ENCODE results near the gene KCNQ2. TPM values are rescaled to one million over a fixed set of nuclear protein-coding genes. Genes with fewer than 3 reads are reported as not detected.

The KCNQ2 gene
- total and polyA plus RNA-seq, 3 donors from 2014 or later, result 36.2 to 60.9 (median 49.2) TPM

GRCh38 chr20:63477061-63477616, 4.7 kb upstream of the KCNQ2 start:
- 37 to 54% methylated on average over 15 to 21 of the region's 21 CpGs for WGBS, 2 donors
- intact Hi-C loops (cut with DNase I; ENCODE audit: low total_unique reads), result no loop called here
- TF ChIP-seq POLR2A (IDR thresholded peaks at IDR 0.05) (no peak), CTCF (IDR thresholded peaks at IDR 0.05) (no peak)
- no peak for DNase-seq
- H3K4me3 ChIP-seq, result no peak overlapping the region
- H3K4me1 ChIP-seq, result no peaks in the 10 kb centered on the region
- H3K27me3 ChIP-seq, result no peaks in the 10 kb centered on the region
- no peaks in the 10 kb centered on the region for H3K36me3 ChIP-seq (ENCODE audit: low read depth, missing control alignments)
- H3K27ac ChIP-seq, result no peak overlapping the region
- H3K9me3 ChIP-seq, result no peaks in the 10 kb centered on the region

- H3K27me3 ChIP-seq, result no peaks in the 10 kb centered on the region
- H3K27ac ChIP-seq, result no peak overlapping the region
- no peak overlapping the region for H3K4me3 ChIP-seq
- no peaks in the 10 kb centered on the region for H3K9me3 ChIP-seq
- TF ChIP-seq CTCF (IDR thresholded peaks at IDR 0.05) (no peak), POLR2A (IDR thresholded peaks at IDR 0.05) (no peak)
- intact Hi-C loops (cut with DNase I; ENCODE audit: low total_unique reads), result no loop called here
- no peak for DNase-seq
- no peaks in the 10 kb centered on the region for H3K4me1 ChIP-seq
- WGBS, 2 donors, result 30 to 50% methylated on average over 16 of the region's 16 CpGs
- H3K36me3 ChIP-seq (ENCODE audit: low read depth, missing control alignments), result no peaks in the 10 kb centered on the region
Observed at GRCh38 chr20:63475209-63475608, 2.8 kb upstream of the KCNQ2 start.

GRCh38 chr20:63473555-63474449, 1.3 kb upstream of the KCNQ2 start:
- intact Hi-C loops (cut with DNase I; ENCODE audit: low total_unique reads), result no loop called here
- no peaks in the 10 kb centered on the region for H3K36me3 ChIP-seq (ENCODE audit: low read depth, missing control alignments)
- no peak for DNase-seq
- TF ChIP-seq POLR2A (IDR thresholded peaks at IDR 0.05), result no peak
- no peak for TF ChIP-seq CTCF (IDR thresholded peaks at IDR 0.05)
- no peaks in the 10 kb centered on the region for H3K4me1 ChIP-seq
- H3K27me3 ChIP-seq, result no peaks in the 10 kb centered on the region
- H3K4me3 ChIP-seq, result no peak overlapping the region
- H3K9me3 ChIP-seq, result no peaks in the 10 kb centered on the region
- no peak overlapping the region for H3K27ac ChIP-seq
- 47 to 57% methylated on average over 12 to 30 of the region's 30 CpGs for WGBS, 2 donors

GRCh38 chr20:63472862-63473390, 471 bp upstream of the KCNQ2 start:
- DNase-seq, result no peak
- no peaks in the 10 kb centered on the region for H3K36me3 ChIP-seq (ENCODE audit: low read depth, missing control alignments)
- TF ChIP-seq POLR2A (IDR thresholded peaks at IDR 0.05), result no peak
- TF ChIP-seq CTCF (IDR thresholded peaks at IDR 0.05), result no peak
- H3K4me3 ChIP-seq, result no peak overlapping the region
- intact Hi-C loops (cut with DNase I; ENCODE audit: low total_unique reads), result no loop called here
- H3K4me1 ChIP-seq, result no peaks in the 10 kb centered on the region
- H3K9me3 ChIP-seq, result no peaks in the 10 kb centered on the region
- H3K27ac ChIP-seq, result no peak overlapping the region
- H3K27me3 ChIP-seq, result no peaks in the 10 kb centered on the region
- 39 to 44% methylated on average over 11 to 13 of the region's 13 CpGs for WGBS, 2 donors

Data from testis (tissue), 3 donors.